ENCODE results near the gene CARD9.
A peak's percentile ranks its signal among the peaks of the same experiment; 100 is the strongest.

The CARD9 gene

DNA sequence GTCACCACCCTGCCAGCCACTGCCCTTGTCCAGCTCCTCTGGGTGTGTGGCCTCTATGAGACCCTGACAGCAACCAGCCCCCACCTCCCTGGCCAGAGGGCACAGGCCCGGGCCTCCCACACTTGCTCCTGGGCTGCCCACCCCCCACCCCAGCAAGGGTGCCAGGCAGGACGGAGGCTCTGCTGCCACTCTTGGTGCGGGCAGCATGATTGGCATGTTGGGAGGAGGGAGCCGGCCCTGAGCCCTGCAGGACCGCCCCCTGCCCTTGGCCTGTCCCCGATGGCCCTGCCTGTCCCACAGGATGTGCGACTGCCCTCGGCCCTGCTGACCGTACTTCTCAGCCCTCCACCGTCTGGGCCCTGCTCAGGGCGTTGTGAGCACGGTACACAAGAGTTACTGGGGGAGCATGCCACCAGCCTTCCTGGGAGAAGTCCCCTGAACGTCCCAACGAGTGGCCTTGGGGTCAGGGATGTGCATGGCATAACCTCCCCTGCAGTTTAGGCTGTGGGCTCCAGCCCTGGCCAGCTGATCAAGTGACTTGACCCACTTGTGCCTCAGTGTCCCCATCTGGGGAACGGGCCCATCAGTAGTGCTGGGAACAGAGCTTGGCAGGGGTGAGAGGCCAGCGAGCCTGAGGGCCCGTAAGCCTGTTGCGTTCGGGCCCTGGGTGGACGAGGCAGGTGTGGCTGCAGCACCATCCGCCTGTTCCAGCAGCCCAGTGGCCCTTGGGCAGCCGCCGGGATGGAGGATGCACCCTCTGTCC lies 30.2 kb downstream of the CARD9 start:
- no peak for DNase-seq (ENCODE audit: low read depth)
- no peak overlapping the region for H3K4me3 ChIP-seq (ENCODE audit: low read length)
- TF ChIP-seq, protein P1, sequence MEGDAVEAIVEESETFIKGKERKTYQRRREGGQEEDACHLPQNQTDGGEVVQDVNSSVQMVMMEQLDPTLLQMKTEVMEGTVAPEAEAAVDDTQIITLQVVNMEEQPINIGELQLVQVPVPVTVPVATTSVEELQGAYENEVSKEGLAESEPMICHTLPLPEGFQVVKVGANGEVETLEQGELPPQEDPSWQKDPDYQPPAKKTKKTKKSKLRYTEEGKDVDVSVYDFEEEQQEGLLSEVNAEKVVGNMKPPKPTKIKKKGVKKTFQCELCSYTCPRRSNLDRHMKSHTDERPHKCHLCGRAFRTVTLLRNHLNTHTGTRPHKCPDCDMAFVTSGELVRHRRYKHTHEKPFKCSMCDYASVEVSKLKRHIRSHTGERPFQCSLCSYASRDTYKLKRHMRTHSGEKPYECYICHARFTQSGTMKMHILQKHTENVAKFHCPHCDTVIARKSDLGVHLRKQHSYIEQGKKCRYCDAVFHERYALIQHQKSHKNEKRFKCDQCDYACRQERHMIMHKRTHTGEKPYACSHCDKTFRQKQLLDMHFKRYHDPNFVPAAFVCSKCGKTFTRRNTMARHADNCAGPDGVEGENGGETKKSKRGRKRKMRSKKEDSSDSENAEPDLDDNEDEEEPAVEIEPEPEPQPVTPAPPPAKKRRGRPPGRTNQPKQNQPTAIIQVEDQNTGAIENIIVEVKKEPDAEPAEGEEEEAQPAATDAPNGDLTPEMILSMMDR (IDR thresholded peaks at IDR 0.05; ENCODE audit: insufficient read depth, low read depth, low read length, missing control alignments): no peak

- peak; percentile 80 for DNase-seq (ENCODE audit: low read depth)
- H3K4me3 ChIP-seq (ENCODE audit: low read length): peak overlapping the region; percentile 23
- TF ChIP-seq, protein P1 (IDR thresholded peaks at IDR 0.05; ENCODE audit: insufficient read depth, low read depth, low read length, missing control alignments): no peak
Measured at GRCh38 chr9:136342181-136343120, 31.0 kb downstream of the CARD9 start.

GRCh38 chr9:136341769-136342168 lies 31.7 kb downstream of the CARD9 start:
- TF ChIP-seq, protein P1 (IDR thresholded peaks at IDR 0.05; ENCODE audit: insufficient read depth, low read depth, low read length, missing control alignments): no peak
- no peak overlapping the region for H3K4me3 ChIP-seq (ENCODE audit: low read length)
- no peak for DNase-seq (ENCODE audit: low read depth)

- no peak for DNase-seq (ENCODE audit: low read depth)
- TF ChIP-seq, protein P1 (IDR thresholded peaks at IDR 0.05; ENCODE audit: insufficient read depth, low read depth, low read length, missing control alignments): no peak
- H3K4me3 ChIP-seq (ENCODE audit: low read length): no peak overlapping the region
Measured at GRCh38 chr9:136341042-136341655, 32.3 kb downstream of the CARD9 start.

- TF ChIP-seq, protein P1 (IDR thresholded peaks at IDR 0.05; ENCODE audit: insufficient read depth, low read depth, low read length, missing control alignments): no peak
- no peak for DNase-seq (ENCODE audit: low read depth)
- H3K4me3 ChIP-seq (ENCODE audit: low read length): no peak overlapping the region
Measured at GRCh38 chr9:136340356-136341041, 33.0 kb downstream of the CARD9 start.

GRCh38 chr9:136339958-136340310 lies 33.5 kb downstream of the CARD9 start:
- no peak overlapping the region for H3K4me3 ChIP-seq (ENCODE audit: low read length)
- DNase-seq (ENCODE audit: low read depth): no peak
- TF ChIP-seq, protein P1 (IDR thresholded peaks at IDR 0.05; ENCODE audit: insufficient read depth, low read depth, low read length, missing control alignments): no peak
